HCT116 (cell line): ENCODE data around the gene LRRN3.

ENCODE experiments used
- CBX3 ChIP-seq: IDR thresholded peaks from 2 replicates; pipeline ENCODE4 v1.6.1; 2012; ENCODE audit warnings: low read depth
- EZH2phosphoT487 ChIP-seq: fragments of 200-600 bp; IDR thresholded peaks from 2 replicates; pipeline ENCODE4 v1.6.1; 2018; ENCODE audit warnings: antibody characterized with exemption, borderline replicate concordance
- POLR2A ChIP-seq: IDR thresholded peaks from 2 replicates; pipeline ENCODE4 v1.7.0; 2011; ENCODE audit warnings: borderline replicate concordance; ENCODE audit not compliant: insufficient read depth, insufficient read length; ENCODE audit errors: extremely low read depth
- POLR2AphosphoS5 ChIP-seq: IDR thresholded peaks from 2 replicates; pipeline ENCODE4 v1.6.1; 2011; ENCODE audit warnings: mild to moderate bottlenecking, low read depth, low read length, moderate library complexity
- RAD21 ChIP-seq: IDR thresholded peaks from 2 replicates; pipeline ENCODE4 v1.6.1; 2012; ENCODE audit warnings: low read depth, mild to moderate bottlenecking
- SIN3A ChIP-seq: IDR thresholded peaks from 2 replicates; pipeline ENCODE4 v1.6.1; 2012; ENCODE audit warnings: low read depth
- SRF ChIP-seq: IDR thresholded peaks from 2 replicates; pipeline ENCODE4 v1.6.1; 2012; ENCODE audit warnings: low read depth
- YY1 ChIP-seq: IDR thresholded peaks from 2 replicates; pipeline ENCODE4 v1.6.1; 2011; ENCODE audit warnings: low read length, low read depth, moderate library complexity, mild to moderate bottlenecking; ENCODE audit not compliant: insufficient replicate concordance; ENCODE audit errors: extremely low read depth
- TF ChIP-seq, protein P1 (sequence below), 3 experiments: fragments of 200-600 bp in 1 of 3; sonication (generic) in 1 of 3; IDR thresholded peaks in 2 of 3; conservative IDR thresholded peaks in 1 of 3; 2 replicates each; pipeline ENCODE4 v1.5.1; 2012 to 2017; ENCODE audit warnings: low read depth in 2 of 3, low read length in 2 of 3, antibody characterized with exemption in 1 of 3, borderline replicate concordance in 1 of 3, control low read depth in 1 of 3, mild to moderate bottlenecking in 1 of 3, mixed read lengths in 1 of 3, mixed run types in 1 of 3, moderate library complexity in 1 of 3; ENCODE audit not compliant: insufficient read depth in 1 of 3
- TF ChIP-seq, protein P2 (sequence below): IDR thresholded peaks from 2 replicates; pipeline ENCODE4 v1.6.1; 2011; ENCODE audit warnings: mild to moderate bottlenecking, low read length, moderate library complexity; ENCODE audit not compliant: insufficient replicate concordance; ENCODE audit errors: extremely low read depth
- TF ChIP-seq, protein P3 (sequence below): IDR thresholded peaks from 2 replicates; pipeline ENCODE4 v1.6.1; 2012; ENCODE audit warnings: low read depth

DNA sequence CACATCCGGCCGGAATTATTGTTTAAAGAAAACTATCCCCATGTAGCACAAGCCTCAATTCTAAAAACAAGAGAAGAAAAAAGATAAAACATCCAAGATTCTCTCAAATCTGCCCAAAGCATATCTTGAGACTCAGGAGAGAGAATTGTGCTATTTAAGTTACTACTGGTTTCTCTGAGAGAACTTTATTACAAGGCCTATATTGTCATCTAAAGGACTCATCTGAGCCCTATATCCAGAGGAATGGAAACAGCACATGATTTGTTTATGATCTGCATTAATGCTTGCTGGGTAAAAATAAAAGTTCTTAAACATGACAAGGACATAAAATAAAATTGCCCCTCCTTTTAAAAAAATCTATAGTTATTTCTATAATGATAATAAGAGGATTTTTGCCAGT is 25.0 kb downstream of the LRRN3 start:
- TF ChIP-seq, protein P1, sequence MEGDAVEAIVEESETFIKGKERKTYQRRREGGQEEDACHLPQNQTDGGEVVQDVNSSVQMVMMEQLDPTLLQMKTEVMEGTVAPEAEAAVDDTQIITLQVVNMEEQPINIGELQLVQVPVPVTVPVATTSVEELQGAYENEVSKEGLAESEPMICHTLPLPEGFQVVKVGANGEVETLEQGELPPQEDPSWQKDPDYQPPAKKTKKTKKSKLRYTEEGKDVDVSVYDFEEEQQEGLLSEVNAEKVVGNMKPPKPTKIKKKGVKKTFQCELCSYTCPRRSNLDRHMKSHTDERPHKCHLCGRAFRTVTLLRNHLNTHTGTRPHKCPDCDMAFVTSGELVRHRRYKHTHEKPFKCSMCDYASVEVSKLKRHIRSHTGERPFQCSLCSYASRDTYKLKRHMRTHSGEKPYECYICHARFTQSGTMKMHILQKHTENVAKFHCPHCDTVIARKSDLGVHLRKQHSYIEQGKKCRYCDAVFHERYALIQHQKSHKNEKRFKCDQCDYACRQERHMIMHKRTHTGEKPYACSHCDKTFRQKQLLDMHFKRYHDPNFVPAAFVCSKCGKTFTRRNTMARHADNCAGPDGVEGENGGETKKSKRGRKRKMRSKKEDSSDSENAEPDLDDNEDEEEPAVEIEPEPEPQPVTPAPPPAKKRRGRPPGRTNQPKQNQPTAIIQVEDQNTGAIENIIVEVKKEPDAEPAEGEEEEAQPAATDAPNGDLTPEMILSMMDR (IDR thresholded peaks at IDR 0.05 in 2 of 3, conservative IDR thresholded peaks at IDR 0.05 in 1 of 3; ENCODE audit: borderline replicate concordance in 1 of 3, insufficient read depth in 1 of 3, low read depth in 2 of 3, low read length in 2 of 3) = no peak
- TF ChIP-seq POLR2A = no peak
- no peak for TF ChIP-seq EZH2phosphoT487
- no peak for TF ChIP-seq SIN3A
- TF ChIP-seq, protein P2, sequence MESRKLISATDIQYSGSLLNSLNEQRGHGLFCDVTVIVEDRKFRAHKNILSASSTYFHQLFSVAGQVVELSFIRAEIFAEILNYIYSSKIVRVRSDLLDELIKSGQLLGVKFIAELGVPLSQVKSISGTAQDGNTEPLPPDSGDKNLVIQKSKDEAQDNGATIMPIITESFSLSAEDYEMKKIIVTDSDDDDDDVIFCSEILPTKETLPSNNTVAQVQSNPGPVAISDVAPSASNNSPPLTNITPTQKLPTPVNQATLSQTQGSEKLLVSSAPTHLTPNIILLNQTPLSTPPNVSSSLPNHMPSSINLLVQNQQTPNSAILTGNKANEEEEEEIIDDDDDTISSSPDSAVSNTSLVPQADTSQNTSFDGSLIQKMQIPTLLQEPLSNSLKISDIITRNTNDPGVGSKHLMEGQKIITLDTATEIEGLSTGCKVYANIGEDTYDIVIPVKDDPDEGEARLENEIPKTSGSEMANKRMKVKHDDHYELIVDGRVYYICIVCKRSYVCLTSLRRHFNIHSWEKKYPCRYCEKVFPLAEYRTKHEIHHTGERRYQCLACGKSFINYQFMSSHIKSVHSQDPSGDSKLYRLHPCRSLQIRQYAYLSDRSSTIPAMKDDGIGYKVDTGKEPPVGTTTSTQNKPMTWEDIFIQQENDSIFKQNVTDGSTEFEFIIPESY = no peak
- TF ChIP-seq POLR2AphosphoS5 = no peak
- TF ChIP-seq CBX3 = no peak
- TF ChIP-seq YY1 = no peak
- TF ChIP-seq SRF = no peak
- TF ChIP-seq, protein P3, sequence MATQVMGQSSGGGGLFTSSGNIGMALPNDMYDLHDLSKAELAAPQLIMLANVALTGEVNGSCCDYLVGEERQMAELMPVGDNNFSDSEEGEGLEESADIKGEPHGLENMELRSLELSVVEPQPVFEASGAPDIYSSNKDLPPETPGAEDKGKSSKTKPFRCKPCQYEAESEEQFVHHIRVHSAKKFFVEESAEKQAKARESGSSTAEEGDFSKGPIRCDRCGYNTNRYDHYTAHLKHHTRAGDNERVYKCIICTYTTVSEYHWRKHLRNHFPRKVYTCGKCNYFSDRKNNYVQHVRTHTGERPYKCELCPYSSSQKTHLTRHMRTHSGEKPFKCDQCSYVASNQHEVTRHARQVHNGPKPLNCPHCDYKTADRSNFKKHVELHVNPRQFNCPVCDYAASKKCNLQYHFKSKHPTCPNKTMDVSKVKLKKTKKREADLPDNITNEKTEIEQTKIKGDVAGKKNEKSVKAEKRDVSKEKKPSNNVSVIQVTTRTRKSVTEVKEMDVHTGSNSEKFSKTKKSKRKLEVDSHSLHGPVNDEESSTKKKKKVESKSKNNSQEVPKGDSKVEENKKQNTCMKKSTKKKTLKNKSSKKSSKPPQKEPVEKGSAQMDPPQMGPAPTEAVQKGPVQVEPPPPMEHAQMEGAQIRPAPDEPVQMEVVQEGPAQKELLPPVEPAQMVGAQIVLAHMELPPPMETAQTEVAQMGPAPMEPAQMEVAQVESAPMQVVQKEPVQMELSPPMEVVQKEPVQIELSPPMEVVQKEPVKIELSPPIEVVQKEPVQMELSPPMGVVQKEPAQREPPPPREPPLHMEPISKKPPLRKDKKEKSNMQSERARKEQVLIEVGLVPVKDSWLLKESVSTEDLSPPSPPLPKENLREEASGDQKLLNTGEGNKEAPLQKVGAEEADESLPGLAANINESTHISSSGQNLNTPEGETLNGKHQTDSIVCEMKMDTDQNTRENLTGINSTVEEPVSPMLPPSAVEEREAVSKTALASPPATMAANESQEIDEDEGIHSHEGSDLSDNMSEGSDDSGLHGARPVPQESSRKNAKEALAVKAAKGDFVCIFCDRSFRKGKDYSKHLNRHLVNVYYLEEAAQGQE = no peak
- no peak for TF ChIP-seq RAD21
